Esophagus muscularis mucosa (tissue), 3 donors: ENCODE results near the gene ULK3.

ENCODE experiments used
- POLR2A ChIP-seq: fragments of 450-650 bp; IDR thresholded peaks from one replicate; pipeline ENCODE4 v1.6.1; 2017; ENCODE audit warnings: antibody characterized with exemption, moderate library complexity, mild to moderate bottlenecking, low read depth
- POLR2AphosphoS5 ChIP-seq, 2 donors: sonication (generic); formaldehyde crosslinking; IDR thresholded peaks; one replicate each; pipeline ENCODE4 v1.6.1; 2017; ENCODE audit warnings: antibody characterized with exemption in 2 of 2
- TF ChIP-seq, protein P1 (sequence below), 3 experiments: fragments of 200-600 bp in 2 of 3; fragments of 450-650 bp in 1 of 3; sonication (generic) in 2 of 3; IDR thresholded peaks; one replicate each; pipeline ENCODE4 v1.5.1; 2017 to 2019; ENCODE audit warnings: antibody characterized with exemption in 3 of 3, mild to moderate bottlenecking in 2 of 3, moderate library complexity in 1 of 3

DNA sequence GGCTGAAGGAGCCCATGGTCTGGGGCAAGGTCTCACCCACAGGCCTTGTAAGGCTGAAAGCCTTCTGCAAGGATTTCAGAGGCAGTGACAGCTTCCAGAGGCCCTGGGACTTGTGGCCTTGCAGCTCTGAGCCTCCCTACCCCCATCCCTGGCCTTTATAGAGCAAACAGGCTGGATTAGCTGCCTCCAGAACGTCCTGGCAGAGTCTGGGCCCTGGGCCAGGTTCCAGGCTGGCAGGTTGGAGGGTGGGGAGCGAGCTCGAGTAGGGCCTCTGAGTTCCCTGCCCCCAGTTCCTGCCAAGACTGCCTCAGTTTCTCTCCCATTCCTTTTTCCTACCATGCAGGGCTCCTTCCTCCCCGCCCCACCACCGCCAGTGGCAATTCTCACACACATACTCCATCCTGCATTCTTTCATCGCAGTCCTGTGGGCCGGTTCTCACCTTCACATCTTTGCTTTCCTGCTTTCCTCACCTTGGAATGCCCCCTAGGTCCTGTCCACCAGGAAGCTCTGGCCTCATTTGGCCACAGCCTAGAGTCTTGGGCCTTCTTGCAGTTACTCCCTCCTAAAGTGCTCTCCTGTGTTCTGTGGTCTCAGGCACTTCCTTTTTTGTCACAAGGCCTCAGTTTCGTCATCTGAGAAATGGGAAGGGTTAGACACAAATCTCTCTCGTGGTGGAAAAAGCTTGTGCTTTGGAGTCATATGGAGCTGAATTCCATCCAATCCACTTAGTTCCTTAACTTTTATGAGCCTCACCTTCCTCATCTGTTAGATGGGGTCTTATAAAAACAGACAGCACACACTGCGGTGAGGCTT lies 27.6 kb downstream of the ULK3 start:
- TF ChIP-seq, protein P1, sequence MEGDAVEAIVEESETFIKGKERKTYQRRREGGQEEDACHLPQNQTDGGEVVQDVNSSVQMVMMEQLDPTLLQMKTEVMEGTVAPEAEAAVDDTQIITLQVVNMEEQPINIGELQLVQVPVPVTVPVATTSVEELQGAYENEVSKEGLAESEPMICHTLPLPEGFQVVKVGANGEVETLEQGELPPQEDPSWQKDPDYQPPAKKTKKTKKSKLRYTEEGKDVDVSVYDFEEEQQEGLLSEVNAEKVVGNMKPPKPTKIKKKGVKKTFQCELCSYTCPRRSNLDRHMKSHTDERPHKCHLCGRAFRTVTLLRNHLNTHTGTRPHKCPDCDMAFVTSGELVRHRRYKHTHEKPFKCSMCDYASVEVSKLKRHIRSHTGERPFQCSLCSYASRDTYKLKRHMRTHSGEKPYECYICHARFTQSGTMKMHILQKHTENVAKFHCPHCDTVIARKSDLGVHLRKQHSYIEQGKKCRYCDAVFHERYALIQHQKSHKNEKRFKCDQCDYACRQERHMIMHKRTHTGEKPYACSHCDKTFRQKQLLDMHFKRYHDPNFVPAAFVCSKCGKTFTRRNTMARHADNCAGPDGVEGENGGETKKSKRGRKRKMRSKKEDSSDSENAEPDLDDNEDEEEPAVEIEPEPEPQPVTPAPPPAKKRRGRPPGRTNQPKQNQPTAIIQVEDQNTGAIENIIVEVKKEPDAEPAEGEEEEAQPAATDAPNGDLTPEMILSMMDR (IDR thresholded peaks at IDR 0.05): no peak
- TF ChIP-seq POLR2AphosphoS5 (IDR thresholded peaks at IDR 0.05) (peak in 1 of 2 donors; percentile 26), POLR2A (no peak)
